ENCODE measurements around the gene CDH16. TPM values are rescaled to one million over a fixed set of nuclear protein-coding genes. Genes with fewer than 3 reads are reported as not detected.
A peak's percentile ranks its signal among the peaks of the same experiment; 100 is the strongest.
"Not testable (repeated sequence)": the region's sequence is repeated elsewhere in the genome, so short reads cannot be mapped to it uniquely, and the experiment has no call there.

CDH16 gene
- polyA plus RNA-seq, 6 donors from 2014 or later: not detected

DNA sequence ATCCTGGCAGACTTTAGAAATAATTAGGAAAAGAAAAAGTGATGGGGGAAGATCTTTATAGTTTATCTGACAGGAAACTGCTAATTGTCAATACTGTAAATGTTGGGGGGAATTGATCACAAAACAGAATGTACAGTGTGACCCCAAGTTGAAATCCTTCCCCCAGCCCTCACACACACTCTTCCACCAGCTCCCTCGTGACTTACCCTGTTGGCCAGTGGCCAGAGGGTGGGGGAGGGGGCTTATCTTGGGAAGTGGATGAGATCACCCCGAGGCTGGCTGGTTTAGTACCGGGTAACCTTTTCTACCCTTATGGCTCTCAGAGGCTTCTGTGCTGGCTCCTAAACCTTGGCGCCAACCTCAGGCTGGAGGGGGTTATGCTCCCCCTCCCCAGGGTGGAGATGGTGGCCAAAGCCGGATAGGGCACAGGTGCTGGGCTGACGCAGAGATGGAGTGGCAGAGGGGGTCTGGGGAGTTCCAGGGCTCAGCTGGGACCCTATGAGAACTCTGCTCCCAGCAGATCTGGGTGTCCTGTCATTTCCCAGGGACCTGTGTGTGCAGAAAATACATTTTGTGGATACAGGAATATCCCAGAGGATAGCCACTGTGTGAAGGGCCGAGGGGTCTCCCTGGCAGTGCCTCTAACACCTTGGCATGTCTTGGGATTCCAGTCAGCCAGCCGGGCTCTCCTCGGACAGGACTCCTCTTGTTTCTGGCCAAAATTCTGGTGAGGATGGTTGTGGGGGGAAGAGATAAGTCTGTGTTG, 18.6 kb downstream of the CDH16 start:
- ATAC-seq (ENCODE audit: low read depth in 2 of 2) (no peak), DNase-seq (no peak)
- H3K4me1 Mint-ChIP-seq: peaks cover 0 to 3% (median 0%) of the 10 kb centered on the region in 3 donors
- H3K36me3 Mint-ChIP-seq: no peaks in the 10 kb centered on the region
- peaks cover 0 to 5% (median 5%) of the 10 kb centered on the region in 3 donors for H3K27me3 Mint-ChIP-seq
- H3K9me3 Mint-ChIP-seq: no peaks in the 10 kb centered on the region
- no peak overlapping the region for H3K4me3 Mint-ChIP-seq
- no peak overlapping the region for H3K27ac Mint-ChIP-seq

DNA sequence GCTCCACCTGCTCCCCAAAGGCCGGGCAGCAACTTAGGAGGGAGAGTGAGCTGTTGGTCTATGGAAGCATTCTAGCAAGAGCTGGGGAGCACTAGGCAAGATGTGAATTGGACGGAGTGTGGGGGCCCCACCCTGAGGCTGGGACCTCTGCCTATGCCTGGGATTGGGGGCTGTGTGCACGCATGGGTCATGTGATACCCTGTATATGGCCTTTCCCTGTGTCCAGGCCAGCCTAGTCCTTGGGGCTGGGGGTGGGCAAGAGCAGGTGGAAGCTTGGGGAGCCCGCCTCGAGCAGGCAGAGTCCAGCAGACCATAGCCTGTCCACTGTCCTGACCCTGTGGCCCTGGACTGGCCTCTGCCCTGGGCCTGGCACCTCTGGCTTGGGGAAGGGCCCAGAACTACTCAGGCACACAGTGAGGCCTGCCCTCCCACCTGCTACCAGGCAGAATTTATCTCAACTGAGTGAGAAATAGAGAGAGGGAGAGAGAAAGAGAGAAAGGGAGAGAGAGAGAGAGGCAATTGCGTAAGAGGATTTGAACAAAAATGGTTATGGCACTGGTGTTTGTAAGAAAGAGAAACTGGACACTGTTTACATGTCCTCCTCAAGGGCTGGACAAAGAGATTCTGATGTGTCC, 19.3 kb downstream of the CDH16 start:
- Mint-ChIP-seq H3K27ac (peak overlapping the region in 1 of 6 donors; percentile 65), H3K4me3 (no peak overlapping the region), H3K9me3 (no peaks in the 10 kb centered on the region), H3K36me3 (no peaks in the 10 kb centered on the region), H3K27me3 (peaks cover 0 to 5% (median 5%) of the 10 kb centered on the region in 3 donors), H3K4me1 (peaks cover 0 to 9% (median 0%) of the 10 kb centered on the region in 3 donors)
- ATAC-seq (ENCODE audit: low read depth in 2 of 2): no peak
- no peak for DNase-seq

DNA sequence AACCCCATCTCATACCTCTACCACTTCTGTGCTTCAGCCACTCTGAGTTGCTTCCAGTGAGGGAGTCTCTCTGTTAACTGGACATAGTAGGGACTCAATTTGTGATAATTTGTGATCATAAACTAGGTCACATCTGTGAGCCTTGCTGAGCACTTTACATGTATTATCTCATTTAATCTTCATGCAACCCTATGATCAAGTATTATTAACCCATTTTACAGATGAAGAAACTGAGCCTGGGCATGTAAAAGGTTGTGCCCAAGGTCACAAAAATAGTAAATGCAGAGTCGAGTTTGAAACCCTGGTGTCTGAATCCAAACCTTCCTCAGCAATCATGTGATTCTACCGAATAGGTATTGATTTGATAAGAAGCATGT, 19.8 kb downstream of the CDH16 start:
- ATAC-seq (ENCODE audit: low read depth in 2 of 2): no peak

DNA sequence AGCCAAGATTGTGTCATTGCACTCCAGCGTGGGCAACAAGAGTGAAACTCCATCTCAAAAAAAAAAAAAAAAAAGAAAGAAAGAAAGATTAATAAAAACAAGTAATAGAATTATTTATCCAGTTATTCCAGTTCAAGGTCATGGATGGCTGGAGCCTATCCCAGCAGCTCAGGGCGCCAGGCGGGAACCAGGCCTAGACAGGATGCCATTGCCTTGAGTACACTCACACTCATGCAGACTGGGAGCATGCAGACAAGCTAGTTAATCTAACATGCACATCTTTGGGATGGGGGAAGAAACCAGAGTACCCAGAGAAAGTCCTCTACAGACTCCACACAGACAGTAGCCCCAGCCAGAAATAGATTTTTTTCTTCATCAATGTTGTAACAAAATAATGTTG, 20.5 kb downstream of the CDH16 start:
- H3K27me3 Mint-ChIP-seq: peaks cover 0 to 5% (median 5%) of the 10 kb centered on the region in 3 donors
- no peak for ATAC-seq (ENCODE audit: low read depth in 2 of 2)
- peaks cover 0 to 11% (median 0%) of the 10 kb centered on the region in 3 donors for H3K4me1 Mint-ChIP-seq
- H3K4me3 Mint-ChIP-seq: peak overlapping the region in 1 of 8 donors; percentile 21
- H3K36me3 Mint-ChIP-seq: no peaks in the 10 kb centered on the region
- H3K9me3 Mint-ChIP-seq: no peaks in the 10 kb centered on the region
- peak overlapping the region in 1 of 6 donors; percentile 8 for H3K27ac Mint-ChIP-seq
- DNase-seq: no peak

More for the DNA sequence above, 19.8 kb downstream of the CDH16 start:
- Mint-ChIP-seq H3K9me3 (no peaks in the 10 kb centered on the region), H3K36me3 (no peaks in the 10 kb centered on the region), H3K4me3 (no peak overlapping the region), H3K27me3 (peaks cover 0 to 5% (median 5%) of the 10 kb centered on the region in 3 donors), H3K27ac (peak overlapping the region in 1 of 6 donors; percentile 65), H3K4me1 (peaks cover 0 to 11% (median 0%) of the 10 kb centered on the region in 3 donors)
- DNase-seq: no peak

DNA sequence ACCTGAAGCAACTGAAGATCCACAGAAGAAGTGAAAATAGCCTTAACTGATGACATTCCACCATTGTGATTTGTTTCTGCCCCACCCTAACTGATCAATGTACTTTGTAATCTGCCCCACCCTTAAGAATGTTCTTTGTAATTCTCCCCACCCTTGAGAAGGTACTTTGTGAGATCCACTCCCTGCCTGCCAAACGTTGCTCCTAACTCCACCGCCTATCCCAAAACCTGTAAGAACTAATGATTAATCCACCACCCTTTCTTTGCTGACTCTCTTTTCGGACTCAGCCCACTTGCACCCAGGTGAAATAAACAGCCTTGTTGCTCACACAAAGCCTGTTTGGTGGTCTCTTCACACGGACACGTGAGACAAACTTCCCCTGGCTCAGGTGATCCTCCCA, 22.0 kb downstream of the CDH16 start:
- Mint-ChIP-seq H3K4me1 (peaks cover 0 to 11% (median 0%) of the 10 kb centered on the region in 3 donors), H3K27ac (peak overlapping the region in 1 of 6 donors; percentile 56)
- DNase-seq; H3K27me3 Mint-ChIP-seq; ATAC-seq (ENCODE audit: low read depth in 2 of 2); H3K9me3 Mint-ChIP-seq; H3K36me3 Mint-ChIP-seq; H3K4me3 Mint-ChIP-seq: not testable (repeated sequence)

DNA sequence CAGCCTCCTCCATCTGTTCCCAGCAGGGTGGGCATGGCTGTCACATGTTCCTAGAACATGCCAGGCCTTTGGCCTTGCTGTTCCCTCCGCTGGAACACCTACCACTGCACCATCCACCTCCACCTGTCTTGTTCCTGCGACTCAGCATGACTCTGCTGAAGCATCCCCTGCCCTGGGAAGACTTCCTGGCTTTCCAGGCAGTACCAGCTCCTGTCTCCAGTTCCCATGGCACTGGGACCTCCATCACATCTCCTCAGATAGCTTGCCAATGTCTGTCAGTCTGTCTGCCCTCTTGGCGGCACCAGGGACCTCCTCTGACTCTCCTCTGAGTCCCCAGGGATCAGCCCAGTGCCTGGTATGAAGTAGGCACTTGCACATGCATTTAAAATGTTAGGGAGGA, 22.7 kb downstream of the CDH16 start:
- no peak for ATAC-seq (ENCODE audit: low read depth in 2 of 2)

DNA sequence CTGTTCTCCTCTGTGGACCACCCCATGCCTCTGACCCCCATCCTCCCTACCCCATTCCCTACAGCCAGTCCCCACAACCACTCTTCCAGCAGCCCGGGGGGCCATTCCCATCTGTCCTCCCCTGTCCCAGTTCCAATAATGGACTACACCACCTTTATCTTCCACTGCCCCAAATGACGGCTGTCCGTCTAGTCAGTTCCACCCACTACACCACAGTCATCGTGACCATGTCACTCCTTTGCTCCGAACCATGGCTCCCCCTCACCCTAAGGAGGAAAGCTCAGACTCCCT, 23.1 kb downstream of the CDH16 start:
- H3K36me3 Mint-ChIP-seq: no peaks in the 10 kb centered on the region
- no peak overlapping the region for H3K4me3 Mint-ChIP-seq
- peaks cover 0 to 11% (median 0%) of the 10 kb centered on the region in 3 donors for H3K4me1 Mint-ChIP-seq
- DNase-seq (no peak), ATAC-seq (ENCODE audit: low read depth in 2 of 2) (no peak)
- H3K27me3 Mint-ChIP-seq: peaks cover 0 to 5% (median under 1%) of the 10 kb centered on the region in 3 donors
- peak overlapping the region in 3 of 6 donors; percentile 47 to 78 (median 73) for H3K27ac Mint-ChIP-seq
- no peaks in the 10 kb centered on the region for H3K9me3 Mint-ChIP-seq

More for the DNA sequence above, 22.7 kb downstream of the CDH16 start:
- H3K27ac Mint-ChIP-seq: peak overlapping the region in 1 of 6 donors; percentile 78
- H3K9me3 Mint-ChIP-seq: no peaks in the 10 kb centered on the region
- no peak overlapping the region for H3K4me3 Mint-ChIP-seq
- no peak for DNase-seq
- peaks cover 0 to 5% (median 4%) of the 10 kb centered on the region in 3 donors for H3K27me3 Mint-ChIP-seq
- H3K4me1 Mint-ChIP-seq: peaks cover 0 to 11% (median 0%) of the 10 kb centered on the region in 3 donors
- no peaks in the 10 kb centered on the region for H3K36me3 Mint-ChIP-seq

DNA sequence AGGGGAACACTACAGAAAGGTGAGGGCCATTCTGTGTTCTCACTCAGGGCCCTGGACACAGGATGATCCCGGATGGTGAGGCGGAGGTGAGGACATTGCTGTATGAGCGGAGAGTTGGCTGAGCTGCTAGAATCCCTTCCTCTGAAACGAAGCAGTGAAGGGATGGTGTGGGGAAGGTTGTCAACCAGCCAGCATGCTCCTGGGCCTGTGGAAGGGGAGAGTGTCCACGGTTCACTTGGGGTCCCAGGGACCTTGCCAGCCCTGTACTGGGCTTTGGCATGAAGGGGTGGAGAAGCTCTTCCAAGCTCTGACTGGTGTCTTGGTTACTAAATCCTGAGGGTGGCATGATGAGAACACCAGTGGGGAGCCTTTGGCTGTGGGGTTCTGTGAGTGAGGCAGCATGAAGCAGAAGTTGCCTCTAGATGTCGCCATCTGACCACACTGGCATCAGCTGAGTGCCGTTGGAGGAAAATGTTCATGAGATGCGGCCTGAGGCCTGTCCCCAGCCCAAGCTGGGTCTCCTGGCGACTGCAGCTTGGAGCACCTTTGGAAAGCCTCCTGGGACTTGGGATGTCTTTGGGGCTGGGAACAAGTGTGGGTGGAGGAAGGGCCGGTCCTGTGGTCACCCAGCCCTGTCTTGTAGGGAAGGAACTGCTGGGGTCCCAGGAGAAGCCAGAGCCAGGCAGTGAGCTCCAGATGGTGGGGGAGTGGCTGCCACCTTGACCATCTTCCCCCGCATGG, 23.6 kb downstream of the CDH16 start:
- H3K4me3 Mint-ChIP-seq: no peak overlapping the region
- peak; percentile 61 to 83 for ATAC-seq (ENCODE audit: low read depth in 2 of 2)

DNA sequence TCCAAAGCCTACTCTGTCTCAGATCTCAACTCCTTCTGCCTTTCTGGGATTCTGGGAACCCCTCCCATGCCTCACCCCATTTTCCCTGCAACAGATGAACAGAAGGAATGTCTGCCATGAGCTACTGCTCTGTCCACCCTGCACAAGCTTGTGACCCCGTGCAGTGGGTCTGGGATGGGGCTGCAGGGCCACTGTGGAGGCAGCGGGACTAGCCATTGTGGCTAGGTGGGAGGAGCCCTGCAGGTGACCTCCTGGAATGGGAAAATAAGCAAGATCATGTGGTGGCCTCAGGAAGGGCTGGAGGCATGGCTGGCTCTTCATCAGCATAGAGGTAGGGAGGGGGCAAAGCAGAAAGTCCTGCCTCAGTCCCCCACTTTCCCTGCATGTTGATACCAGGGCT, 24.6 kb downstream of the CDH16 start:
- Mint-ChIP-seq H3K9me3 (no peaks in the 10 kb centered on the region), H3K4me1 (peaks cover 0 to 11% (median 0%) of the 10 kb centered on the region in 3 donors), H3K36me3 (no peaks in the 10 kb centered on the region), H3K27me3 (peaks cover 0 to 4% (median 0%) of the 10 kb centered on the region in 3 donors), H3K27ac (no peak overlapping the region), H3K4me3 (peak overlapping the region in 1 of 8 donors; percentile 67)
- no peak for DNase-seq
- no peak for ATAC-seq (ENCODE audit: low read depth in 2 of 2)

More for the DNA sequence above, 23.6 kb downstream of the CDH16 start:
- H3K36me3 Mint-ChIP-seq: no peaks in the 10 kb centered on the region
- peaks cover 0 to 5% (median 0%) of the 10 kb centered on the region in 3 donors for H3K27me3 Mint-ChIP-seq
- DNase-seq: peak; percentile 15
- H3K27ac Mint-ChIP-seq: peak overlapping the region in 3 of 6 donors; percentile 42 to 73 (median 52)
- H3K9me3 Mint-ChIP-seq: no peaks in the 10 kb centered on the region
- H3K4me1 Mint-ChIP-seq: peaks cover 0 to 11% (median 0%) of the 10 kb centered on the region in 3 donors

DNA sequence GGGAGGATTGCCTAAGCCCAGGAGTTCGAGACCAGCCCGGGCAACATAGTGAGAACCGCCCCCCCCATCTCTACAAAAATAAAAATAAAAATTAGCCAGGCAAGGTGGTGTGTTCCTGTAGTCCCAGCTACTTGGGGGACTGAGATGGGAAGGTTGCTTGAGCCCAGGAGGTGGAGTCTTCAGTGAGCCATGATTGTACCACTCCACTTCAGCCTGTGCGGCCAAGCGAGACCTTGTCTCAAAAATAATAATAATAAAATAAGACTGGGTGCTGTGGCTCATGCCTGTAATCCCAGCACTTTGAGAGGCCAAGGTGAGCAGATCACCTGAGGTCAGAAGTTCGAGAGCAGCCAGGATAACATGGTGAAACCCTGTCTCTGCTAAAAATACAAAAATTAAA, 26.9 kb downstream of the CDH16 start:
- H3K9me3 Mint-ChIP-seq: no peaks in the 10 kb centered on the region
- no peak overlapping the region for H3K4me3 Mint-ChIP-seq
- ATAC-seq (ENCODE audit: low read depth in 2 of 2) (no peak), DNase-seq (no peak)
- H3K4me1 Mint-ChIP-seq: peaks cover 0 to 15% (median 0%) of the 10 kb centered on the region in 3 donors
- H3K27ac Mint-ChIP-seq: no peak overlapping the region
- H3K36me3 Mint-ChIP-seq: no peaks in the 10 kb centered on the region
- no peaks in the 10 kb centered on the region for H3K27me3 Mint-ChIP-seq

DNA sequence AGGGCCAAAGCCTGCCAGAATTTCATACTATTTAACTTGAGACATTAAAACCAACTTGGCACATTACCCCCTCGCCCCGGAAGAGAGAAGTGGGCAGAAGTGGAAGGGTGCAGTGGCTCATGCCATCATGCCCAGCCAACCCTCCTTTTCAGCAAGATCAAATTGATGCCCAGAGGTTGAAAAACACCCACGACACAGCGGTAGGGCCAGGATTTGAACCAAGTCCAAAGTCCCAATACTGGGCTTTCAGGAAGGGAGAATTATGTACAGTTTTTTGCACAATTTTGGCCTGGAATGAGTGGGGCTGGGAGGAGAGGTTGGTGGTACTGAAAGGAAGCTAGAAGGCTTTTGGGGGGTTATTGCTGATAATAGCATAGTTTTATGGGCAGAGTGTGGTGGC, 27.3 kb downstream of the CDH16 start:
- Mint-ChIP-seq H3K9me3 (no peaks in the 10 kb centered on the region), H3K36me3 (no peaks in the 10 kb centered on the region), H3K4me1 (peaks cover 0 to 15% (median 0%) of the 10 kb centered on the region in 3 donors), H3K27me3 (no peaks in the 10 kb centered on the region), H3K4me3 (no peak overlapping the region), H3K27ac (no peak overlapping the region)
- DNase-seq: no peak
- no peak for ATAC-seq (ENCODE audit: low read depth in 2 of 2)

DNA sequence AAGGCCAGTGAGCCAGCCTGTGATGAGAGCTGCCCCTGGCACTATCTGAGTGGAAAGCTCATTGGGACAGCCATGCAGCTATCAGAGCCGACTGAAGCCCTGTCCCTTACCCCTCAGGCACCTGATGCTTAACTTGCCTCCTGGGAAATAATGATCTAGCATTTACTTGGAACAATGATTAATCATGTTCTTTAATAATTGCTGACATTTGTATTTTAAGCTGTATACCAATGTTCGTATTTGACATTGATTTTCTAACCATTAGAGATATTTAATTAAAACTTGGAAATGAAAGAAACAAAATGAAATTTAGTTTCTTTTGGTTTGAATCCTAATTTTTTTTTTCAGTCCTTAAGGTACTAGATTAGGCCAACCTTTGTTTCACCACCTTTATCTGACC, 27.9 kb downstream of the CDH16 start:
- Mint-ChIP-seq H3K4me3 (no peak overlapping the region), H3K27ac (no peak overlapping the region), H3K27me3 (no peaks in the 10 kb centered on the region), H3K9me3 (no peaks in the 10 kb centered on the region), H3K4me1 (peaks cover 0 to 12% (median 0%) of the 10 kb centered on the region in 3 donors), H3K36me3 (peaks cover 0 to 2% of the 10 kb centered on the region in 2 donors)
- DNase-seq (no peak), ATAC-seq (ENCODE audit: low read depth in 2 of 2) (no peak)

DNA sequence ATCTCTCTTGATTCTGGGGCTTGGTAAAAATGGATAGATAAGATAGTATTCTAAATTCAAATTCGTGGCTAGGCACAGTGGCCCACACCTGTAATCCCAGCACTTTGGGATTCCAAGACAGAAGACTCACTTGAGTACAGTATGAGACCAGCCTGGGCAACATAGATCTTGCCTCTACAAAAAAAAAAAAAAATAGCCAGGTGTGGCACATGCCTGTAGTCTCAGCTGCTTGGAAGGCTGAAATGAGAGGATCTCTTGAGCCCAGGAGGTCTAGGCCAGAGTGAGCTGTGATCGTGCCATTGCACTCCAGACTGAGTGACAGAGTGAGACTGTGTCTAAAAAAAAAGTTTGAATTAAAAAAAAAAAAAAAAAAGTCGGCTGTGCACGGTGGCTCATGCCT, 29.1 kb downstream of the CDH16 start:
- H3K36me3 Mint-ChIP-seq: peaks cover 0 to 7% of the 10 kb centered on the region in 2 donors
- no peaks in the 10 kb centered on the region for H3K27me3 Mint-ChIP-seq
- no peaks in the 10 kb centered on the region for H3K9me3 Mint-ChIP-seq
- H3K4me1 Mint-ChIP-seq: peaks cover 0 to 8% (median 5%) of the 10 kb centered on the region in 3 donors
- H3K27ac Mint-ChIP-seq: no peak overlapping the region
- DNase-seq: no peak
- ATAC-seq (ENCODE audit: low read depth in 2 of 2): no peak
- H3K4me3 Mint-ChIP-seq: no peak overlapping the region

Measured in naive B cell (primary cell).